ENCODE measurements around the gene GPX4. TPM values are rescaled to one million over a fixed set of nuclear protein-coding genes. Genes with fewer than 3 reads are reported as not detected.

The GPX4 gene
- total and polyA plus RNA-seq, 10 of the 15 experiments (the other 5 are each of a cell fraction or from before 2014, with no cell fraction given) = 33.3 to 749 (median 297) TPM

DNA sequence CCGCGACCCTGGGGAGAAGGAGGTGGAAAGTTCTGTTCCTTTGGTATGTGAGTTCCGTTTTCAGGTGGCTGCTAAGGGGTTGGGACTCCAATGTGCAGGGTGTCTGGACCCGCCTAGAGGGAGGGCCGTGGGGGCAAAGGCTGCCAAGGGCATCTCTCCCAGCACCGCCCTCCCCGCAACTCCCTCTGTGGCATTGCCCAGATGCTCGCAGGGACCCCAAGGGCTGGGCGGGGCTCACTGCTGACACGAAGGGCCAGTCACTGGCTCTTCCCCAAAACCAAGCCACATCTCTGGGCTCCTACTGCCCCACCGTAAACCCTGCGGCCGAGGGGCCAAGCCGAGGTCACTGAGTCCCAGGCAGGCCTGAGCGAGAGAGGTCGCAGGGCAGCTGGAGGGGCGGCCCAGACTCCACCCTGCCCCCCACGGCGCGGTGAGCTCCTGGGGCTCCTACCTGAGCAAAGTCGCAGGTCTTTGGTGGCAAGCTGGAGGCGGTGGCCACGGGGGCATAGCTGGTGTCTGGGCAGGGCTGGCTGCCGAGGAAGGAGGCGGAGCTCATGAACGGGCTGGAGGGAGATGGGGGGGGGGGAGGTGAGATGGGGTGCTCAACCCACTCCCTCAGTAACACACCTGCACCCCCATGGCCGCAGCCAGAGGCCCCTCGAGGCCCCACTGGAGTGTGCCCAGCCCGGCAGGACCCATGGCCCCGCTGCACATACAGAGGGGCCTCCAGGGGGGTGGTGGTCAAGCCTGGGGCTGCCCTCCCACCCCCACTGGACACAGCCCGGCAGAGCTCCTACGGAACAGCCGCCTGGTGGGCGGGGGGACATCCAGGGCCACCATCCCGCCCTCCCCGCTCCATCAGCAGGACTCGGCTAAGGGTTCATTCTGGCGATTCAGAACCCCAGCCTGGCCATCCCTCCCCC is 43.3 kb downstream of the GPX4 start:
- DNase-seq (ENCODE audit: low read depth, low spot score) = no peak
- no peaks in the 10 kb centered on the region for H3K4me1 ChIP-seq (ENCODE audit: control insufficient read depth, insufficient read depth, low read length)
- BruUV-seq (replicated peaks) = no TSS peak
- H3K4me2 ChIP-seq (ENCODE audit: control insufficient read depth, insufficient read depth) = no peak overlapping the region
- TF ChIP-seq ZNF207 (IDR thresholded peaks at IDR 0.05; ENCODE audit: borderline replicate concordance) (no peak), PML (IDR thresholded peaks at IDR 0.05; ENCODE audit: low read length) (no peak), NR2F1 (conservative IDR thresholded peaks at IDR 0.05) (no peak), IKZF2 (IDR thresholded peaks at IDR 0.05) (no peak), EGR1 (IDR thresholded peaks at IDR 0.05; ENCODE audit: borderline replicate concordance in 1 of 2, low read depth in 2 of 2, low read length in 2 of 2) (no peak), CBX5 (IDR thresholded peaks at IDR 0.05; ENCODE audit: low read depth) (no peak), RFX5 (IDR thresholded peaks at IDR 0.05; ENCODE audit: low read depth, low read length) (no peak), MEF2B (IDR thresholded peaks at IDR 0.05; ENCODE audit: partially characterized antibody, poor library complexity, severe bottlenecking) (no peak), FOS (IDR thresholded peaks at IDR 0.05; ENCODE audit: borderline replicate concordance, extremely low read depth, insufficient read length) (no peak), NFIC (IDR thresholded peaks at IDR 0.05; ENCODE audit: low read depth, low read length) (no peak), BRCA1 (IDR thresholded peaks at IDR 0.05; ENCODE audit: low read depth, low read length) (no peak), KAT2A (conservative IDR thresholded peaks at IDR 0.05; ENCODE audit: control insufficient read depth, low read depth, low read length) (no peak), PAX5 (IDR thresholded peaks at IDR 0.05; ENCODE audit: borderline replicate concordance, low read depth, low read length) (no peak)
- TF ChIP-seq, protein P1, sequence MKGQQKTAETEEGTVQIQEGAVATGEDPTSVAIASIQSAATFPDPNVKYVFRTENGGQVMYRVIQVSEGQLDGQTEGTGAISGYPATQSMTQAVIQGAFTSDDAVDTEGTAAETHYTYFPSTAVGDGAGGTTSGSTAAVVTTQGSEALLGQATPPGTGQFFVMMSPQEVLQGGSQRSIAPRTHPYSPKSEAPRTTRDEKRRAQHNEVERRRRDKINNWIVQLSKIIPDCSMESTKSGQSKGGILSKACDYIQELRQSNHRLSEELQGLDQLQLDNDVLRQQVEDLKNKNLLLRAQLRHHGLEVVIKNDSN (IDR thresholded peaks at IDR 0.05; ENCODE audit: borderline replicate concordance, extremely low read length, insufficient read depth, low read depth, low read length) = no peak
- TF ChIP-seq, protein P2, sequence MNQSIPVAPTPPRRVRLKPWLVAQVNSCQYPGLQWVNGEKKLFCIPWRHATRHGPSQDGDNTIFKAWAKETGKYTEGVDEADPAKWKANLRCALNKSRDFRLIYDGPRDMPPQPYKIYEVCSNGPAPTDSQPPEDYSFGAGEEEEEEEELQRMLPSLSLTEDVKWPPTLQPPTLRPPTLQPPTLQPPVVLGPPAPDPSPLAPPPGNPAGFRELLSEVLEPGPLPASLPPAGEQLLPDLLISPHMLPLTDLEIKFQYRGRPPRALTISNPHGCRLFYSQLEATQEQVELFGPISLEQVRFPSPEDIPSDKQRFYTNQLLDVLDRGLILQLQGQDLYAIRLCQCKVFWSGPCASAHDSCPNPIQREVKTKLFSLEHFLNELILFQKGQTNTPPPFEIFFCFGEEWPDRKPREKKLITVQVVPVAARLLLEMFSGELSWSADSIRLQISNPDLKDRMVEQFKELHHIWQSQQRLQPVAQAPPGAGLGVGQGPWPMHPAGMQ (IDR thresholded peaks at IDR 0.05; ENCODE audit: borderline replicate concordance) = no peak
- WGBS (ENCODE audit: insufficient coverage, insufficient replicate concordance, low lambda C conversion rate, missing lambda C conversion rate) = 94% methylated on average over 37 of the region's 38 CpGs
- no peaks in the 10 kb centered on the region for H3K79me2 ChIP-seq (ENCODE audit: control insufficient read depth, insufficient read depth, low read length)
- no peak overlapping the region for H3K9ac ChIP-seq (ENCODE audit: control insufficient read depth, insufficient read depth, low read length)
- ChIA-PET RAD21 (ENCODE audit: unreplicated experiment) (no interaction called here), POLR2A (no interaction called here), CTCF (no interaction called here), SMC1A (ENCODE audit: uncharacterized antibody, unreplicated experiment) (no interaction called here)
- no peak overlapping the region for H2AFZ ChIP-seq (ENCODE audit: control insufficient read depth, low read depth, low read length)
- no peak for ATAC-seq
- no peaks in the 10 kb centered on the region for H4K20me1 ChIP-seq (ENCODE audit: control insufficient read depth, insufficient read depth)
- no peak overlapping the region for H3K27ac ChIP-seq (ENCODE audit: control insufficient read depth, insufficient read depth)
- no peaks in the 10 kb centered on the region; the same call in 2 of the 3 replicates for H3K9me3 ChIP-seq (replicated peaks; ENCODE audit: control insufficient read depth, insufficient read depth, low read length)
- intact Hi-C loops (cut with micrococcal nuclease; ENCODE audit: unreplicated experiment) = no loop called here
- no peaks in the 10 kb centered on the region for H3K27me3 ChIP-seq (replicated peaks in 1 of 2; ENCODE audit: control insufficient read depth in 2 of 2, insufficient read depth in 2 of 2, low read length in 1 of 2)
- in situ Hi-C loops (cut with MboI) = no loop called here
- H3K36me3 ChIP-seq (ENCODE audit: control insufficient read depth in 2 of 2, insufficient read depth in 2 of 2, low read length in 1 of 2) = peaks cover 12 to 20% of the 10 kb centered on the region in 2 experiments
- no peak overlapping the region for H3K4me3 ChIP-seq
- FAIRE-seq = no peak
